ENCODE measurements around the gene ZGRF1.
A peak's percentile ranks its signal among the peaks of the same experiment; 100 is the strongest.

ZGRF1 gene

DNA sequence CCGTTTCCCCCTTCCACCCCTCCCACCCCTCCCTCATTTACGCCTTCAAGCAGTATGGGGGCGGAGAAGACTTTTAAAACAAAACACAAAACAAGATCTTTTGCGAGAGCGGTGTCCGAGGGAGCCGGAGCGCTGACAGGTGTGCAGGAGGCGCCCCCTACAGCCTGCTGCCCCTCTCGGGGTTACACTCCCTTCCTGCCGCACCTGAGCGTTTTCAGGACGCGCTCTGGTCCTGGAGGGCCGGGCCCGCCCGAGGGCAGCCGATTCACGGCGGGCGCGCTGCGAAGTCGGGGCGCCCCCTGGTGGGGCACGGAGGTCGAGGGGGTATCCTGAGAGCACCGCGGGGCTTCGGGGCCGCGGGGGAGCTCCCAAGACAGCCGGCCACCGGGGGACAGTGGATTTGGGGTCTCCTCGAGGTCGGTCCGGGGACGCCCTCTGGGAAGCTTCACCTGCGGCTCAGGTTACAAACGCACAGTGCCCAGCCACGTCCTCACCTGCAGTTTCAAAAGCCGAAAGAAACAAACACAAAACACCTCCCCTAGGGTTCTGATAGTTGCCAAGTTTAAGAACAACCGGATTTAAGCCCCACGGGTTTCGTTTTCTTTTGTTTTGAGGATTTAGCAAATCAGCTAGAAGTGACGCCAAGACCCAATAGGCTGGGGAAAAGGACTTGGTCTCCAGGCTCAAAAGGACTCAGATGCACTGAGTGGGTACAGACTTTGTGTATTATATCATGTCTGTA is 112.8 kb downstream of the ZGRF1 start (continued):
- no peak for TF ChIP-seq ZNF274 (IDR thresholded peaks at IDR 0.05; ENCODE audit: low read length)
- no peak for TF ChIP-seq ZNF274 (tag by site-specific recombination; IDR thresholded peaks at IDR 0.05; ENCODE audit: borderline replicate concordance)
- TF ChIP-seq GLIS1 (tag by site-specific recombination; IDR thresholded peaks at IDR 0.05) = peak; percentile 46
- TF ChIP-seq, protein P1, sequence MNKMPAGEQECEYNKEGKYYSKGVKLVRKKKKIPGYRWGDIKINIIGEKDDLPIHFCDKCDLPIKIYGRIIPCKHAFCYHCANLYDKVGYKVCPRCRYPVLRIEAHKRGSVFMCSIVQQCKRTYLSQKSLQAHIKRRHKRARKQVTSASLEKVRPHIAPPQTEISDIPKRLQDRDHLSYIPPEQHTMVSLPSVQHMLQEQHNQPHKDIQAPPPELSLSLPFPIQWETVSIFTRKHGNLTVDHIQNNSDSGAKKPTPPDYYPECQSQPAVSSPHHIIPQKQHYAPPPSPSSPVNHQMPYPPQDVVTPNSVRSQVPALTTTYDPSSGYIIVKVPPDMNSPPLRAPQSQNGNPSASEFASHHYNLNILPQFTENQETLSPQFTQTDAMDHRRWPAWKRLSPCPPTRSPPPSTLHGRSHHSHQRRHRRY (tag by site-specific recombination; IDR thresholded peaks at IDR 0.05) = no peak
- no peak for TF ChIP-seq ZNF354C (tag by site-specific recombination; IDR thresholded peaks at IDR 0.05; ENCODE audit: borderline replicate concordance, low read depth)
- TF ChIP-seq ZNF560 (tag by site-specific recombination; IDR thresholded peaks at IDR 0.05; ENCODE audit: borderline replicate concordance) = no peak
- TF ChIP-seq, protein P2, sequence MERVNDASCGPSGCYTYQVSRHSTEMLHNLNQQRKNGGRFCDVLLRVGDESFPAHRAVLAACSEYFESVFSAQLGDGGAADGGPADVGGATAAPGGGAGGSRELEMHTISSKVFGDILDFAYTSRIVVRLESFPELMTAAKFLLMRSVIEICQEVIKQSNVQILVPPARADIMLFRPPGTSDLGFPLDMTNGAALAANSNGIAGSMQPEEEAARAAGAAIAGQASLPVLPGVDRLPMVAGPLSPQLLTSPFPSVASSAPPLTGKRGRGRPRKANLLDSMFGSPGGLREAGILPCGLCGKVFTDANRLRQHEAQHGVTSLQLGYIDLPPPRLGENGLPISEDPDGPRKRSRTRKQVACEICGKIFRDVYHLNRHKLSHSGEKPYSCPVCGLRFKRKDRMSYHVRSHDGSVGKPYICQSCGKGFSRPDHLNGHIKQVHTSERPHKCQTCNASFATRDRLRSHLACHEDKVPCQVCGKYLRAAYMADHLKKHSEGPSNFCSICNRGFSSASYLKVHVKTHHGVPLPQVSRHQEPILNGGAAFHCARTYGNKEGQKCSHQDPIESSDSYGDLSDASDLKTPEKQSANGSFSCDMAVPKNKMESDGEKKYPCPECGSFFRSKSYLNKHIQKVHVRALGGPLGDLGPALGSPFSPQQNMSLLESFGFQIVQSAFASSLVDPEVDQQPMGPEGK (tag by site-specific recombination; IDR thresholded peaks at IDR 0.05) = peak; percentile 42; the same call in 1 of the 2 replicates
- peak; percentile 55 for TF ChIP-seq ZBTB8A (tag by site-specific recombination; IDR thresholded peaks at IDR 0.05)
- 0 out of 2 replicates have a peak, but pooled peaks have one; percentile 42 for TF ChIP-seq ZEB2 (tag by site-specific recombination; IDR thresholded peaks at IDR 0.05)
- no peak for TF ChIP-seq ZNF580 (tag by site-specific recombination; IDR thresholded peaks at IDR 0.05)
- TF ChIP-seq GLIS2 (tag by site-specific recombination; IDR thresholded peaks at IDR 0.05) = peak; percentile 72
- TF ChIP-seq ZSCAN16 (tag by site-specific recombination; IDR thresholded peaks at IDR 0.05) = no peak
- TF ChIP-seq ZNF280D (tag by site-specific recombination; IDR thresholded peaks at IDR 0.05) = no peak
- TF ChIP-seq ZNF114 (tag by site-specific recombination; IDR thresholded peaks at IDR 0.05) = no peak
- TF ChIP-seq ZNF16 (tag by site-specific recombination; IDR thresholded peaks at IDR 0.05; ENCODE audit: low read depth) = no peak
- no peak for TF ChIP-seq ZNF23 (tag by site-specific recombination; IDR thresholded peaks at IDR 0.05; ENCODE audit: borderline replicate concordance)
- no peak for TF ChIP-seq ZNF132 (tag by site-specific recombination; IDR thresholded peaks at IDR 0.05; ENCODE audit: borderline replicate concordance)
- no peak for TF ChIP-seq ZNF529 (tag by site-specific recombination; IDR thresholded peaks at IDR 0.05; ENCODE audit: insufficient replicate concordance)
- no peak for TF ChIP-seq ZNF518A (tag by site-specific recombination; conservative IDR thresholded peaks at IDR 0.05; ENCODE audit: low read depth)
- no peak for TF ChIP-seq ZNF169 (tag by site-specific recombination; IDR thresholded peaks at IDR 0.05)
- no peak for TF ChIP-seq ZNF146 (tag by site-specific recombination; IDR thresholded peaks at IDR 0.05)
- TF ChIP-seq GLI2 (tag by site-specific recombination; IDR thresholded peaks at IDR 0.05; ENCODE audit: borderline replicate concordance, low read depth) = no peak
- no peak for TF ChIP-seq ZNF585B (tag by site-specific recombination; IDR thresholded peaks at IDR 0.05)
- no peak for TF ChIP-seq ZNF549 (tag by site-specific recombination; IDR thresholded peaks at IDR 0.05)
- no peak for TF ChIP-seq ZNF670 (tag by site-specific recombination; IDR thresholded peaks at IDR 0.05; ENCODE audit: low read depth)
- TF ChIP-seq, protein P3, sequence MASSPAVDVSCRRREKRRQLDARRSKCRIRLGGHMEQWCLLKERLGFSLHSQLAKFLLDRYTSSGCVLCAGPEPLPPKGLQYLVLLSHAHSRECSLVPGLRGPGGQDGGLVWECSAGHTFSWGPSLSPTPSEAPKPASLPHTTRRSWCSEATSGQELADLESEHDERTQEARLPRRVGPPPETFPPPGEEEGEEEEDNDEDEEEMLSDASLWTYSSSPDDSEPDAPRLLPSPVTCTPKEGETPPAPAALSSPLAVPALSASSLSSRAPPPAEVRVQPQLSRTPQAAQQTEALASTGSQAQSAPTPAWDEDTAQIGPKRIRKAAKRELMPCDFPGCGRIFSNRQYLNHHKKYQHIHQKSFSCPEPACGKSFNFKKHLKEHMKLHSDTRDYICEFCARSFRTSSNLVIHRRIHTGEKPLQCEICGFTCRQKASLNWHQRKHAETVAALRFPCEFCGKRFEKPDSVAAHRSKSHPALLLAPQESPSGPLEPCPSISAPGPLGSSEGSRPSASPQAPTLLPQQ (tag by site-specific recombination; IDR thresholded peaks at IDR 0.05) = 0 out of 2 replicates have a peak, but pooled peaks have one; percentile 22

Data from HEK293 (cell line).